ENCODE measurements around the gene NDUFB6.
"Not testable (repeated sequence)": the region's sequence is repeated elsewhere in the genome, so short reads cannot be mapped to it uniquely, and the experiment has no call there.

NDUFB6 gene

DNA sequence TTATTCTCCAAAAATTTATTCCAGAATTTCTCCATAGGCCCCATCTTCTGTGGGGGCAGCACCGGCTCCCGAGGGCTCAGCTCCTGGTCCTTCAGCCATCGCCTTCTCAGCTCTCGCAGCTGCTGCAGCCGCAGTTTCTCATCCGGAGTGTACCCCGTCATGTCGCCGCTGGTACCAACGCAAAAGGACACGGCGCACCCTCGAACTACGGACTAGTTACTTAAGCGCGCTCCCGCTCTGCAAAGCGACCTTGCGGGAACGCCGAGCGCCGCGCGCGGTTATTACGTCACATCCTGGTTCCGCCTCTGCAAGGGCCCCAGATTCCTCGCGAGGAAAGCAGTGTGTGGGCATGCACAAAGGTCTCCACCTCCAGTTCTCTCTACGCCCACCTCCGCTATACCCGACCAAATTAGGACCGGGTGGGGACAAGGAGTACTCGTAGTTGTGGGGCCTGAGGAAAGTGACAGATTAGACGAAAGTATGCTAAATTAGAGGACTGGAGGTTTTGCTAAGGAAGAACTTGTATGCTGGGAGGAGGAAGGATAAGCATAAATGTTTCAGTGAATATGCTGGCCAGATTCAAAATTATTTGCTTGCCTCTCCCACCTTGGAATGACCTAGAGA lies at the start of gene NDUFB6:
Gene NDUFB6, minus strand, starts transcription at position 260 of the 624 bp plus-strand sequence. Its CDS starts 99 bp downstream, at position 161.
- peak; percentile 92 for DNase-seq (ENCODE audit: low read depth)

DNA sequence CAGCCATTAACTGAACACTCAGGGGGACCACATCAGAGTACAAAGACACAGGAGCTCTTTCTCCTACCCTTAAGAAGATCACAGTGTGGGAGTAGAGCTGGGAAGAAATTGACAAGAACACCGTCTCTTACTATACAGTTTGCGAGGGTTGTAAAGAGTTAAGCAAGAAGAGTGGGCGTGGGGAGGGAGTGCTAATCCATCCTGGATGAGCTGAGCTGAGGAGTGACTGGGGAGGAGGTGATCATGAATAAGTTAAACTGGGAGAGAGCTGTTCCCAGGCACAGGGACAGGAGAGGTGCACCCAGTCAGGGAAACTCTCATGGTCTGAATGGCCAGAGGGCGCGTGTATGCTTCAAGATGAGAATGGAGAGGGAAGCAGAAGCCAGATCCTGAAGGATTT lies 45.3 kb upstream of the NDUFB6 start:
- DNase-seq (ENCODE audit: low read depth): no peak

DNA sequence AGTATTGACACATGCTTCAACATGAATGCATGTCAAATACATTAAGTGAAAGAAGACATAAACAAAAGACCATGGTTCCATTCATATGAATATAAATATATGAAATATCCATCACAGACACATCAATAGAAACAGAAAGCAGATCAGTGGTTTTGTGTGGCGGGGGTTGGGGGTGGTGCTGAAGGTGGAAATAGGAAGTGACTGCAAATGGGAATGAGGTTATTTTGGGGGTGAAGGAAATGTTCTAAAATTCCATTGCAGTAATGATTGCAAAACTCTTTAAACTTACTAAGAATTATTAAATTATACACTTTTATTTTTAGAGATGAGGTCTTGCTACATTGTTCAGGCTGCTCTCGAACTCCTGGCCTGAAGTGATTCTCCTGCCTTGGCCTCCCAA lies 33.9 kb upstream of the NDUFB6 start:
- no peak for DNase-seq (ENCODE audit: low read depth)

DNA sequence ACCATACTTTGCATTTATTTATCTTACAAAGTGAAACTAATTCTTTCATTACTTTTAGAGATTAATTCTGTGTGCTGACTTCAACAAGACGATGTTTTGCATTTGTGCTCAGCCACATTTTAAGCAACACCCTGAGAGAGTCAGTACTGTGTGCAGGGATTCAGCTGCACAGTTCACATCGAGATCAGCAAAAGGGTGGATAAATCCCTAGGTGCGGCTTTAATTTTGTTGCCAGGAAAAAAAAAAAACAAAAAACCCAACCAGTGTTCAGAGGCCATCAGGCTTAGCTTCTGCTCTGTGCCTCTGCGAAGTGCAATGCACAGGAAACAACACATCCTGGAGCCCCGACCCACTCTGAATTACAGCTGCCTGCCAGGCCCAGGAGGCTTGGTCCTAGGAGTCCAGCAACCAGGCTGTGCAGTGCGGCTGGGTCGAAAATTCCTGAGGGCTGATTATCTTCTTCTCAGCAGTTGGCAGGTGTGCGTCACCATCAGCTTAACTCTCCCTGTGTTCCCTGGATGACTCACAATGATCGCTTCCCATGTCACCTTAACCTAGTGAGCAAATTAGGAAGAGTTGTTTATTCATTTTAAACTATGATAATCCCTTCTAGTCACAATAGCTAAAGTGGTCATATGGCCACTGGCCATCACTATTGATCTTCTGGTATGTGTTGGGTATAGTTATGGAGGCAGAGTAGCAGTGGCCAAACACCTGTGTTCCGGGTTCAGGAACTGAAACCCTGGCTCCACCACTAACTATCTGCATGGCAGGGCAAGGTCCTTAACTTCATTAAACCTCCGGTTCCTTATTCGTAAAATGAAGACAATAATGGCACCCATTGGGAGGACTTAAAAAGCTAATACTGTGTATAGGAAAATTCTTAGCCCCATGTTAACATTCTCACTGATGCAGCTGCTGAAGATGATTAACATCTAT lies 31.2 kb upstream of the NDUFB6 start:
- DNase-seq (ENCODE audit: low read depth): no peak

DNA sequence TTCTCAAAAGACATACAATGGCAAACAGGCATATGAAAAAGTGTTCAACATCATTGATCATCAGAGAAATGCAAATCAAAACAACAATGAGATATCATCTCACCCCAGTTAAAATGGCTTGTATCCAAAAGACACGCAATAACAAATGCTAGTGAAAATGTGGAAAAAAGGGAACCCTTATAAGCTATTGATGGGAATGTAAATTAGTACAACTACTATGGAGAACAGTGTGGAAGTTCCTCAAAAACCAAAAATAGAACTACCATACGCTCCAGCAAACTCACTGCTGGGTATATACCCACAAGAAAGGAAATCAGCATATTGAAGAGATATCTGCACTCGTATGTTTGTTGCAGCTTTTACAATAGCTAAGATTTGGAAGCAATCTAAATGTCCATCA lies 26.1 kb upstream of the NDUFB6 start:
- not testable (repeated sequence) for DNase-seq (ENCODE audit: low read depth)

DNA sequence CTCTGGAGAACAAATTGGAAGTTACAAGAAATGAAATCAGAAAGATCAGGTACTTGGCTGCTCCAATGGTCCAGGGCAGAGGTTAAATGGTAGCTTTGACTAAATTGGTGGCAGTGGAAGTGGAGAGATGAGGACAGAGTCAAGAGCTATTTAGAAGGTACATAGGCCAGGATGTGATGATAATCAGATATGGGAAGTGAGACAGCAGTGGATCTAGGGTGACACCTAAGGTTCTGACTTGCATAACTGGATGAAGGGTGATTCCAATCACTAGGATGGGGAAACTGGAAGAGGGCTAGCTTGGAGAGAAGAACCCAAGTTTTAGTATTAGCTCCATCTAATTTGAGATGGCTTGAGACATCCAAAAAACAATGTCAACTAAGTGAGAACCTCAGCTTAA lies 24.0 kb upstream of the NDUFB6 start:
- DNase-seq (ENCODE audit: low read depth): no peak

DNA sequence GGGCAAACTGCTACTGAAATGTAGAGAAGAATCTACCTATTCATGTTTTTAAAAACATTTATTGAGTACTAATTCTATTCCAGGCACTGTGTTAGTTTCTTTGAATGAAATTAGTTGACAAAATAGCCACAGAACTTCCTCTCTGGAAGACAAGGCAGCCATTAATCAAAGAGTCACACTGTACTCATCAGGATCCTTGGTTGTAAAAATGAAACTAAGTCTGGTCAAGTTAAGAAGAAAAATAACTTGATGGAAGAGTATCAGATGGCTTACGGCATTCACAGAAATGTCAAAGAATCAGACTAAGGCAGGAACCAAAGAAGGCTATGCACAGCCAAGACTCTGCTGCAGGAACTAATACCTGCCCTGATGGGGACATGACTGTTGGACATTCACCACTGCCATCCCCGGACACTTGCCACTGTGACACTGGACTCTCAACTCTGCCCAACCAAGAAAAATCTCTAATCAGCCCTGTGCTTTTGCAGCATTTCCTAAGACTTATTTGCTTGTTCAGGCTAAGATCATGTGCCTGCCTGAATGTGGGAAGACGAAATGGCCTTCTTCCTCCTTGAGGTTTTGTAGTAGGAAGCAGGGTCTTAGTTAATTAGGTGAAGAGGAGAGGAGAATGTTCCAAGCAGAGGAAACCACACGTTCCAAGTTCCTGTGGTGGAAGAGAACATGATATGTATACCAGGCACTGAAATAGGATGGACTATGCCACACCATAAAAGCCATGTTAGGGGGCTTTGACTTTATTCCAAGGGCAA lies 23.3 kb upstream of the NDUFB6 start:
- DNase-seq (ENCODE audit: low read depth): no peak

DNA sequence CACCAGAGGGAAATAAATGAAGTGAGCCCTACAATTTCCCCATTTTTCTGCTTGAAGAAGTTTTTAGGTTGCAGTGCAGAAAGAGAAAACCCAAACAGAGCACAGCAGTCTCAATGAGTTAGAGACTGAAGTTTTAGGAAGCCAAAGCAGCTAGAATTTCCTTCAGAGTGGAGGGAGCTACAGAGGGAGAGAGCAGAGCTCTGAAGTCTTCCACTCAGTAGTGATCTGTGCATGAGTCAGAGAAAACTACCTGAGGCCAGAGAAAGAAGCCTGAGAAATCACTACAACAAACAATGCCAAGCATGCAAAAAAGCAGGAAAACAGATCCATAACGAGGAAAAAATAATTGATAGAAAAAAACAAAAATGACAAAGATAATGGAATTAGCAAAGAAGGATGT lies 17.9 kb upstream of the NDUFB6 start:
- no peak for DNase-seq (ENCODE audit: low read depth)

DNA sequence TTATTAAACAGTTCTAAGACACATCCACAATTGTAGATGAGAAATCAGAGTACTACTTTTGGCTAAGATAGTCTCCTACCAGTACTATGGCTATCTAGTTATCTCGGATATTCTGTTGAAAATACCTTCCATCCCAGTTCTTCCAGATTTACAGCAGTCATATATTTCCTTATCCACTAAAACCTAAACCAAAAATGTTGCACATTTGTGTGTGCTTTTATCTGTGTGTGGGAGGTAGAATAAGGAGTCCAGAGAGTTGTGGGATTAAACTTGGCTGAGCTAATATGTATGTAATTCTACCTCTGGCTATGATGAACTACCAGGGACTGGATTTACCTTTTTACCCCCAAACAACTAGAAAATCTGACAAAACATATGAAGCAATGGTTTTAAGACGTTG lies 17.5 kb upstream of the NDUFB6 start:
- no peak for DNase-seq (ENCODE audit: low read depth)

DNA sequence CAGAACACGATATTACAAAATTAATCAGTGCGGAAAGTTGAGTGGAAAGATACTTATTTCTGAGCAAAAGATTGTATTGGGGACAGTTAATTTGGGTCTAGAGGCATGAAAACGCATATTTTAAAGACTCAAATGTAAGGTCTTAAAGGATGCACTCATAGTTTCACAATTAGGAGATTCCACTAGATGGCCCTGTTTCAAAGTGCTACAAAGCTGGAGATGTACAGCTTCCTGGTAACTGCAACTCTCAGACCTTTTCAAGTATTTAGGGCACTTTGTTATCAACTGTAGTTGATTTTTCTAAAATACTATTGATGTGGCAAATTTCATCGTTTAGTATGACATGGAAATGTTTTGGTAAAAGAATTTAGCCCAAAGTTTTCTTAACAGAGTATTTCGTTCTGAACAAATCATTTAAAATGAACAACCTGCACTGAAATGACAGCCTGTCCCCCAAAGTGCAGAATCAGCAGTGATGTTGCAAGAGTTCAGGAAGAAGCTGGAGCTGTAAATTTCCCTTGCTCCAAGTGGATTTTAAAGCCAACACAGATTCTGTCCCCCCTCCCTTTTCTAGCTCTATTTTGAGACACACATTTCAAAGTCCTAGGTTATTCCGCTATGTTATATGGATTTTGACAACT lies 16.2 kb upstream of the NDUFB6 start:
- no peak for DNase-seq (ENCODE audit: low read depth)

DNA sequence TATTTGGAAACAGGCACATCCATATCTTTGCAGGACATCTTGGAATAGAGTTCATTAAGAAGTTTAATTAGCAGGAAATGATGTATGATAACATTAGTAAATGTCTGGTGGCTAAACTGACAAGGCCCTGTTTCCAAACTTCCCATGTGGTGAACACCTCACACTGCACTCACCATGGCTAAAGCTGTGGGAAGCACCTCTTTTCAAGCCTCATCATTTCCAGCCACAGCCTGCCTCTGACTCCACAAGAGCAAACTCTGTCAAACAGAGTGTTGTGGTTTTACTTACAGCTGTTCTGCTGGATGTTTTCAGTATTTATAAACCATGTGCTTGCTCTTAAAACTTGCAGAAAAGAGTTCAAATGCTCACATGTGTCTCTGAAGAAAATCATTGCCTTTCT lies 14.9 kb upstream of the NDUFB6 start:
- no peak for DNase-seq (ENCODE audit: low read depth)

DNA sequence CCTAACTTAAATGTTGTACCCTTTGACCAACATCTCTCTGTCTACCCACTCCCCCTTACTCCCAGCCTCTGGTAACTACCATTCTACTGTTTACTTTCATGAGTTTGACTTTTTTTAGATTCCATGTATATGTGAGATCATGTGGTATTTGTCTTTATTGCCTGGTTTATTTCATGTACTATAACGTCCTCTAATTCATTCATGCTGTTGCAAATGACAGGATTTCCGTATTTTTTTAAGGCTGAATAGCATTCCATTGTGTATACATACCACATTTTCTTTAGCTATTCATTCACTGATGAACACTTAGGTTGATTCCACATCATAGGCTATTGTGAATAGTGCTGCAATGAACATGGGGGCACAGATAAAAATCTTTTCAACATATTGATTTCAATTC lies 11.8 kb upstream of the NDUFB6 start:
- DNase-seq (ENCODE audit: low read depth): no peak

DNA sequence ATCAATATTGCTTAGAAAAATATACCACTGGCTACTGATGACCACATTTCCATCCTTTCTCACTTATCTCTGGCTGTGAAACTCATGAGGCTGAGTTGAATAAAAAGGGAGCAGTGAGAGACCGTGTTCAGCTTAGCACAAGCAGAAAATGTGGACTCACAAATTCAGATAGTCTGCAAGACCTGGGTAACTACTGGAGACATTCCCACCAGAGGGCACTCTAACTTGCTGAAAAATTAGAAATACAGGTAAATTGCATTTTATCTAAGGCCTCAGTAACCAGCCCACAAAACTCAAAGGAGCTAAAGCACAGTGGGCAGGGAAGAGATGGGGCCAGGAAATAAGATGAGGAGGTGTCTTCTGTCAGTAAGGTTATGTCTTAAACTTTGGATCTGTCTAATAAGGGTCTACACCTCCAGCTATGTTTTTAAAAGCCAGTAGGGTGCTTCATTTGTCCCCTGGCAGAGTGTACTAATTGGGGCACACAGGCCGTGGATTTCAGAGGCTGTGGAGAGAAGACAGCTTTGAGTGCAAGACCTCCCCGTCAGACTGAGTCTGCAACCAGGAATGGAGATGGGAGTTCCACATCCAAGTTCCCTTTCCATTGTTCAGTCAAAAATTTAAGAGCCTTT lies 8.7 kb upstream of the NDUFB6 start:
- DNase-seq (ENCODE audit: low read depth): no peak

DNA sequence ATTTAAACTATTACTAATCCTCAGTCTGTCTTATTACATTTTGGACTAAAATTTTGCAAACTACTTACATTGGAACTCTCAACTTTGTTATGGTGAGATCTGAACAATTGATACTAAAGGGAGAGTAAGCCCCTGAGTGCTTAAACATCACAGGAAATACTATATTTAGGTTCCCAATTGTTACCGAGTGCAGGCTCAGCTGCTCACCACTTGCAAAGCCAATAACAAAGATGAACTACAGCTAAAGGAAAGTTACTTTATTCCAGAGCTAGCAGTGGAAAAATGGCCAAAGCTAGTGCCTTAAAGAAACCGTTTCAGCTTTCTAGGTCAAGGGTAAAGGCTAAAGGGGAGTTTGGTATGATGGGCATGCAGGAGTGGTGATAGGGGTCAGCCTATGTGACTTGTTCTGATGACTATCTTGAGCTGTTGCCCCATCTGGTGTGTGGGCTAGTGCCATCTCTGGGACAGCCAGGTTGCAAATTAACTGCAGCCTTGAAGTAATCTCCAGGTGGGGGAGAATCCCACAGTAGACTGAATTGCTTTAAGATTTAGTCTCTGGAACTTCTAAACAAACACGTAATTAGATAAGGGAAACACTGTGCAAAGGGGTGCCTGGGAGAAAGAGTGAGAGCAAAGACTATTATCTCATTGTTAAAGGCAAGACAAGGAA lies 7.8 kb upstream of the NDUFB6 start:
- DNase-seq (ENCODE audit: low read depth): no peak

DNA sequence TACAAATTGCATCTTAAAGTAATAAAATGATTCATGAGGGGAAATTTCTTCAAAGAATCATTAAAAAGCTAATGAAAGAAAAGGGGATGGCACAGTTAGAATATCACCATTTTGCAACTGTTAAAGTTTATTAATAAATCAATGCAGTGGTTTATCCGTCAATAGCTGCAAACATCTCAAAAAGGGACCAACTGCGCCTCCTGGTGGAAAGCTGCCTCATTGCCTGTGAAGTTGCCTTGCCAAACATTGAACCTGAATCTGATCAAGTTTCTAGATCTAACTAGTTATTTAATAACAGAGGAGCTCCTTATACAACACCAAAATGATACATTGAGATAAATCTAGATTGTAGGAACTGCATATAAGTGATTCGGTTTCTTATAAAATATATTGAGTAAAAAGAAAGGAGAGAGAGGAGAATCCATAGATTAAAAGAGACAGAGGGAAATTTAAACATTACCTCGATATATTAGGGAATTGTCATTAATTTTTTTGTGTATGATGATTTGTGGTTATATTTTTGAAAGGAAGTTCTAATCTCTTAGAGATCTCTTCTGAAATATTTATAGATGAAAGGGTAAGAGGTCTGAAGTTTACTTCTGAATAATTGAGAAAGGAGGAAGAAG lies 6.9 kb upstream of the NDUFB6 start:
- DNase-seq (ENCODE audit: low read depth): peak; percentile 59

DNA sequence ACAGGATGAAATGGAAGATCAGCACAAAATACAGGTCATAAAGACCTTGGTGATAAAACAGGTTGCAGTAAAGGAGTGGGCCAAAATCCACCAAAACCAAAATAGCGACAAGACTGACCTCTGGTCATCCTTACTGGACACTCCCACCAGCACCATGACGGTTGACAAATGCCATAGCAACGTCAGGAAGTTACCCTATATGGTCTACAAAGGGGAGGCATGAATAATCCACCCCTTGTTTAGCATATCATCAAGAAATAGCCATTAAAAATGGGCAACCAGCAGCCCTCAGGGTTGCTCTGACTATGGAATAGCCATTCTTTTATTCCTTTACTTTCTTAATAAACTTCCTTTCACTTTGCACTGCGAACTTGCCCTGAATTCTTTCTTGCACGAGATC lies 6.0 kb upstream of the NDUFB6 start:
- DNase-seq (ENCODE audit: low read depth): no peak

DNA sequence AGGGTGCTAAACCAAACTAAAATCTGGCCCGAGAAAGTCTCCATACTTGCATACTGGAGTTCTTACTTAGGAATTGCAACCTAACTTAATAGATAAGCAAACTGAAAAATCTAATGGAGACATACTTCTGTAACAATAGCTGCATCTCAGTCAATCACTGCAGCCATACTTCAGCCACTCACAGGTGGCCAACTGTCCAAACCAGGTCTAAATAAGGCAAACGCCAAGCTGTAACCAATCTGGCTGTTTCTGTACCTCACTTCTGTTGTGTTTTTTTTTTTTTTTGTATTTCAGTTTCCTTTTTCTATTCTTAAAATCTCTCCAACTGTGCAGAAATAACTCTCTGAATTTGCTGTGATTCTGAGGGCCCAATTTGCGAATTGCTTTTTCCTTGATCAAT lies 4.4 kb upstream of the NDUFB6 start:
- no peak for DNase-seq (ENCODE audit: low read depth)

DNA sequence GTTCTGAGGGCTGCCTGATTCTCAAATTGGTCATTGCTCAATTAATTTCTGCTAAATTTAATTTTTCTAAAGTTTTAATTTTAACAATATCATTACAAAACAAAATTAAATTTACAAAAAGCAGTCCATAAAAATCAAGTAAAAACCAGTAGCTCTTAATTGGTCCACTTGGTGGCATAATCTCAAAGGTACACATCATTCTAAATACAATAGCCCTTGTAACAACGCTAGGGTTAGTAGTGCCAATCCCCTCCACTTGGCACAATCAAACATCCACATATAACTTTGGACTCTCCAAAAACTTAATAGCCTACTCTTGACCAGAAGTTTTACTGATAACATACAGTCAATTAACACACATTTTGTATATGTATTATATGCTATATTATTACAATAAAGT lies 1.9 kb upstream of the NDUFB6 start:
- DNase-seq (ENCODE audit: low read depth): no peak

DNA sequence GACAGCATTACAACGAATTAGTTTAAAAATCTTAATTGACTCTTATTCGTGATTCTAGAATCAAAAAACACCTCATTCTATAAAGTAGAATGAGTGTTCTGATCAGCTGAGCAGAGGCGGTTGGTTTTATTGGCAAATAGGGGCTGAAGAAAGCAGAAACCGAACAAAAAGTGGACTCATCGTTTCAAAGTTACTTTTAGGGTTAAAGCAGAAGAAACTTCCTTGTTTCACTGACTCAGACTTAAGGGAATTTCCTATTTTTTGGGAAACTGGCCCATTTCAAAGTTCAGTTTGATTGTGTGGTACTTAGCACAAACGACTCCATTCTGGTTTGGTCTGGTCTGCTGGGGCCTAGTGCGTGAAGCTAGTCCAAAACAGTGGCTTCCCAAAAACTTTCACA lies 862 bp upstream of the NDUFB6 start:
- no peak for DNase-seq (ENCODE audit: low read depth)

DNA sequence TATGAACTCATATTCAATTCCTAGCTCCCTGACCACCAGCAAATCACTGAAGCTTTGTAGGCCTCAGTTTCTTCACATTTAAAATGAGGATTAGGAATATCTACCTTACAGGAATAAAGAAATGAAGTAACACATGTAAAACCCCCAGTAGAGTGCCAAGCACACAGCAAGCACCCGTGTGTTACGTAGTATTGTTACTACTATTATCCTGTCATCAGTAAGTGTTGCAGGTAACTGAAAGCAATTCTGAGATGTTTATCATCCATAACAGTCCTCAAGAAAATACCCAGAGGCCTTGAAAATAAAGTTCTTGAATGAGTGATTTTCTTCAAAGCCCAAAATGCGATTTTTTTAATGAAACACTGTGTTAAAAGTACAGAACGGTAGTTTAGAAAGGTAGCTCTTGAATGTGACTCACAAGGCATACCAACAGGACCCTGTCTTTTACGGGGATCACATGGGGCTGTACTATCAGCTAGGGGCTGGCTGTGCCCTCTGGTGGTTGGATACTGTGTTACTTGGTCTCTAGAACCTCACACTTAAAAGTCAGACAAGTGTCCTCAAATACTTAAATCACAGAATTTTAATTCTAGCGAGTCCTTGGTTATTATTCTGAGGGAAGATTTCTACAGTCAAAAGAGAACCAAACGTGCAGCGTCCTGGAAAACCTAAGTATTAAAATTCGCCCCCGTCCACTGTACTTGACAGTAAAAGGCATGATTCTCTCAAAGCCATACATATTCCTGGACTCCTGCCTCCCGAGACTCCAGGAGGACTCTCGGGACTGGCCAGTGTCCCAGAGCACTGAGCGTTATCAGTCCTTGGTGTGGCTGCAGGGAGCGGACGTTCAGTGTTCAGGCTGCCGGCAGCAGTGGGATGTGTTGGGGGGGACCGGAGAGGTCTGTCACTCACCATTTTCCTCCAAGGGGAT lies 725 bp downstream of the NDUFB6 start:
- DNase-seq (ENCODE audit: low read depth): peak; percentile 72
